Heart left ventricle (tissue), 13 donors: ENCODE results near the gene LOXHD1.

Experiments
- POLR2A ChIP-seq, 2 donors: fragments of 450-650 bp; IDR thresholded peaks; one replicate each; pipeline ENCODE4 v1.6.1; 2017; ENCODE audit warnings: antibody characterized with exemption in 2 of 2, mild to moderate bottlenecking in 2 of 2, moderate library complexity in 2 of 2
- TF ChIP-seq, protein P1 (sequence below), 12 donors: fragments of 200-600 bp; sonication (generic) in 4 of 12; IDR thresholded peaks; one replicate each; pipeline versions ENCODE4 v1.5.0 to v1.8.0; 2018 to 2022; ENCODE audit warnings: antibody characterized with exemption in 12 of 12, mild to moderate bottlenecking in 5 of 12
- donor health status: ischemic (EF 13 %, LVEDD 7.1; RV severe dilation, severe dysfunction).
- donor health status: DM: no; HTN: yes; CAD: no.
- donor health status: DM: no; HTN: no; CAD: no.
- donor health status: ischemic (EF 25% LVEDD 6.9; RV normal size, moderate dysfunction).
- donor health status: ischemic (EF 25% LVEDD 5.7; RV mildly dilated, moderate dysfunction).
- donor health status: ischemic (EF 35%, LVEDD 5.7; RV mildly dilated, moderate dysfunction).
- donor health status: nonischemic (EF 11% LVEDD 7.7; RV severe dilation, severe dysfunction).
- donor health status: DM: yes; HTN: yes; CAD: no.
- donor health status: PGD.
- donor health status: ischemic (EF 29% LVEDD 5.4; RV normal size, mild dysfunction).
- donor health status: nonischemic (EF 23%, LVEDD 6.1; RV moderate dilation, normal function).

DNA sequence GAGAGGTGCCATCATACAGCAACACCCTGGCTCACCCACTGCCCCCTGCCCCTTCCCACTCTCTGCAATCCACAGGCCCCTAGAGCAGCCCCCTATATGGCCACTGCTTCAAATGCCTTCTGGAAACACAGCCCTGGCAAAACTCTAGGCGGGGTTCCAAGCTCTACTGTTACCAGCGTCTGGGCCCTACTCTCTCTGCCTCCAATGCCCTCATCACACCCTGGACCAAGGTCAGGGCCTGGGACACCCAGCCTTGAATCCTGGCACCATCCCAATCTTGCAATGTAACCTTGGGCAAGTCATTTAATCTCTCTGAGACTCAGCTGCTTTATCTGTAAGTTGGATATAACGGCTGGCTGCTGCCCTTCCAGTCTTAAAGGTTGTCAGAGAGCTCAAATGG, 39.2 kb upstream of the LOXHD1 start:
- TF ChIP-seq, protein P1, sequence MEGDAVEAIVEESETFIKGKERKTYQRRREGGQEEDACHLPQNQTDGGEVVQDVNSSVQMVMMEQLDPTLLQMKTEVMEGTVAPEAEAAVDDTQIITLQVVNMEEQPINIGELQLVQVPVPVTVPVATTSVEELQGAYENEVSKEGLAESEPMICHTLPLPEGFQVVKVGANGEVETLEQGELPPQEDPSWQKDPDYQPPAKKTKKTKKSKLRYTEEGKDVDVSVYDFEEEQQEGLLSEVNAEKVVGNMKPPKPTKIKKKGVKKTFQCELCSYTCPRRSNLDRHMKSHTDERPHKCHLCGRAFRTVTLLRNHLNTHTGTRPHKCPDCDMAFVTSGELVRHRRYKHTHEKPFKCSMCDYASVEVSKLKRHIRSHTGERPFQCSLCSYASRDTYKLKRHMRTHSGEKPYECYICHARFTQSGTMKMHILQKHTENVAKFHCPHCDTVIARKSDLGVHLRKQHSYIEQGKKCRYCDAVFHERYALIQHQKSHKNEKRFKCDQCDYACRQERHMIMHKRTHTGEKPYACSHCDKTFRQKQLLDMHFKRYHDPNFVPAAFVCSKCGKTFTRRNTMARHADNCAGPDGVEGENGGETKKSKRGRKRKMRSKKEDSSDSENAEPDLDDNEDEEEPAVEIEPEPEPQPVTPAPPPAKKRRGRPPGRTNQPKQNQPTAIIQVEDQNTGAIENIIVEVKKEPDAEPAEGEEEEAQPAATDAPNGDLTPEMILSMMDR (IDR thresholded peaks at IDR 0.05): no peak
- no peak for TF ChIP-seq POLR2A (IDR thresholded peaks at IDR 0.05)
